Testis (tissue), 3 donors: Measurements from ENCODE around the gene ARRDC3. TPM values are rescaled to one million over a fixed set of nuclear protein-coding genes. Genes with fewer than 3 reads are reported as not detected.
"Not testable (repeated sequence)": the region's sequence is repeated elsewhere in the genome, so short reads cannot be mapped to it uniquely, and the experiment has no call there.

ENCODE experiments used
- DNase-seq: peaks from one replicate; pipeline ENCODE4 v3.0.0-alpha.2; 2019
- H3K27ac ChIP-seq, 2 donors: fragments of 200-600 bp; sonication (generic); one replicate each; pipeline ENCODE4 v1.5.1; 2019
- H3K27me3 ChIP-seq: fragments of 200-600 bp; sonication (generic); one replicate; pipeline ENCODE4 v1.5.1; 2019
- H3K36me3 ChIP-seq: fragments of 200-600 bp; sonication (generic); one replicate; pipeline ENCODE4 v1.5.1; 2017; ENCODE audit warnings: low read depth; ENCODE audit errors: missing control alignments
- H3K4me1 ChIP-seq: fragments of 200-600 bp; sonication (generic); one replicate; pipeline ENCODE4 v1.5.1; 2019
- H3K4me3 ChIP-seq, 2 donors: fragments of 200-600 bp; sonication (generic); one replicate each; pipeline ENCODE4 v1.5.1; 2017 to 2019
- H3K9me3 ChIP-seq: fragments of 200-600 bp; sonication (generic); one replicate; pipeline ENCODE4 v1.5.1; 2017
- CTCF ChIP-seq, 3 experiments: fragments of 450-650 bp in 2 of 3; fragments of 200-600 bp in 1 of 3; sonication (generic) in 1 of 3; IDR thresholded peaks; one replicate each; pipeline ENCODE4 v1.5.1; 2016 to 2019; ENCODE audit warnings: antibody characterized with exemption in 3 of 3, mild to moderate bottlenecking in 2 of 3, moderate library complexity in 1 of 3
- POLR2A ChIP-seq: fragments of 450-650 bp; IDR thresholded peaks from one replicate; pipeline ENCODE4 v1.6.1; 2017; ENCODE audit warnings: antibody characterized with exemption, mild to moderate bottlenecking, moderate library complexity
- WGBS, 2 donors: methylation state at CpG; one replicate each; pipeline ENCODE4 v1.1.5; 2018; 5-methylcytosine and 5-hydroxymethylcytosine counted together
- intact Hi-C: fragments of 100-400 bp; cut with DNase I; formaldehyde crosslinking; loops from one replicate; pipeline ENCODE4 v1.15.1; 2023; ENCODE audit warnings: low total_unique reads
- polyA plus RNA-seq: library from polyadenylated mRNA; stranded (reverse); fragments of 350-450 nt; fragmentation: Illumina TruSeq; extraction: RNeasy Lipid Tissue Mini Kit (QIAGEN cat#74804); gene quantifications from one replicate; pipeline ENCODE4 v1.2.3, GENCODE V29; 2014; ENCODE audit warnings: low read depth, low replicate concordance; ENCODE audit not compliant: insufficient read depth
- total RNA-seq, 2 donors: library from RNA; depleted of rRNA; stranded (reverse); fragments of >200 nt; gene quantifications; one replicate each; pipeline ENCODE4 v1.2.3, GENCODE V29; 2016

The ARRDC3 gene
- total and polyA plus RNA-seq, 3 donors from 2014 or later, result 30.5 to 53.4 (median 47.6) TPM

GRCh38 chr5:91386120-91386519 lies 3.0 kb upstream of the ARRDC3 start:
- 60 to 66% methylated on average over 2 of the region's 2 CpGs for WGBS, 2 donors
- intact Hi-C loops, result no loop called here
- DNase-seq, result no peak

GRCh38 chr5:91385596-91385995 lies 2.5 kb upstream of the ARRDC3 start:
- DNase-seq, H3K9me3 ChIP-seq, H3K27me3 ChIP-seq, H3K36me3 ChIP-seq, H3K4me1 ChIP-seq, intact Hi-C loops, H3K27ac ChIP-seq, H3K4me3 ChIP-seq: not testable (repeated sequence)
- WGBS, 2 donors, result 93 to 94% methylated on average over 11 of the region's 11 CpGs

More at GRCh38 chr5:91386120-91386519, 3.0 kb upstream of the ARRDC3 start:
- no peak for TF ChIP-seq POLR2A
- no peak for TF ChIP-seq CTCF (IDR thresholded peaks at IDR 0.05)
- H3K9me3 ChIP-seq, result no peaks in the 10 kb centered on the region
- H3K36me3 ChIP-seq, result no peaks in the 10 kb centered on the region
- H3K27ac ChIP-seq, result no peak overlapping the region
- no peak overlapping the region for H3K4me3 ChIP-seq
- peaks cover 7% of the 10 kb centered on the region for H3K4me1 ChIP-seq
- H3K27me3 ChIP-seq, result no peaks in the 10 kb centered on the region

GRCh38 chr5:91384671-91385430 lies 1.7 kb upstream of the ARRDC3 start:
- Histone ChIP-seq H3K4me3 (no peak overlapping the region), H3K27ac (peak overlapping the region; percentile 90 to 99), H3K27me3 (no peaks in the 10 kb centered on the region), H3K9me3 (no peaks in the 10 kb centered on the region), H3K4me1 (peaks cover 7% of the 10 kb centered on the region), H3K36me3 (no peaks in the 10 kb centered on the region)
- intact Hi-C loops, result no loop called here
- TF ChIP-seq POLR2A, result no peak
- peak; percentile 99 for TF ChIP-seq CTCF (IDR thresholded peaks at IDR 0.05)
- peak; percentile 63 for DNase-seq
- 11% methylated on average over 6 of the region's 6 CpGs for WGBS, 2 donors

- Histone ChIP-seq H3K27me3 (no peaks in the 10 kb centered on the region), H3K27ac (peak overlapping the region; percentile 90 to 99), H3K36me3 (no peaks in the 10 kb centered on the region), H3K4me1 (peaks cover 7% of the 10 kb centered on the region), H3K4me3 (peak overlapping the region; percentile 75 to 90), H3K9me3 (no peaks in the 10 kb centered on the region)
- intact Hi-C loops, result loop anchor here (2.0 kb wide), 1 partner anchor 281 kb away; no protein-coding TSS in a partner anchor
- TF ChIP-seq CTCF (IDR thresholded peaks at IDR 0.05) (no peak), POLR2A (no peak)
- peak; percentile 16 for DNase-seq
- WGBS, 2 donors, result 2 to 7% methylated on average over 7 of the region's 7 CpGs
Measured at GRCh38 chr5:91383956-91384300, 811 bp upstream of the ARRDC3 start.

- Histone ChIP-seq H3K27ac (peak overlapping the region; percentile 99 to 100), H3K4me1 (peaks cover 12% of the 10 kb centered on the region), H3K9me3 (no peaks in the 10 kb centered on the region), H3K36me3 (no peaks in the 10 kb centered on the region), H3K27me3 (no peaks in the 10 kb centered on the region), H3K4me3 (peak overlapping the region; percentile 75 to 90)
- no peak for TF ChIP-seq CTCF (IDR thresholded peaks at IDR 0.05)
- no peak for TF ChIP-seq POLR2A
- 0% methylated on average over 14 of the region's 14 CpGs for WGBS, 2 donors
- peak; percentile 59 for DNase-seq
- intact Hi-C loops, result loop anchor here (2.0 kb wide), 1 partner anchor 280 kb away; no protein-coding TSS in a partner anchor
Measured at GRCh38 chr5:91382530-91383026, 539 bp downstream of the ARRDC3 start.
